Measurements from ENCODE around the gene FGFR3.

Gene FGFR3

DNA sequence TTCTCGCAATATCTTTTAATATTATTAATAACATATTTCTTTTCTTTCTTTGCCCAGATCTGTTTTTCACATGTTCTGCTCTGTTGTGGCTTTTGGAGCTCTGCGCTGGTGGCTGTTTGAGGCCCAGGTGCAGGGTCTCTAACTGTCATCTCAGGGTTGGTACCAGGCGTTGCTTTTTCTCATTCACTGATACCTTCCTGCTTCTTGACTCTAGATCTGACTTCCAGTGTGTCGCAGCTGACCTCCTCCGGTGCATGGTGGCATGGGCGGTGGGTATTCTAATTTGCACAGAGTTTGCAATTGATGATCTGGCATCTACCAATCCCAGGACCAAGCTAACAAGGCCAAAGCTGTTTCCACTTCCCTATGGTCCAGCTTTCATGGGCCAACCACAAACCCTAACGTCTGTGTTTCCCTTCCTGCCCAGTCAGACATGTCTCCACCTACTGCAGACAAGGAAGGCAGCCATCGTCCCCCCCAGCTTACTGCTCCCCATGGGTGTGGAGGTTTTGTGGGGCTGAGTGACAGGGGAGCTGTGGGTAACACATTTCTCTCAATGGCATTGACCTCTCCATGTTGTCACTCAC, 37.6 kb downstream of the FGFR3 start:
- H2AFZ ChIP-seq = no peak overlapping the region
- peaks cover 2% of the 10 kb centered on the region for H3K4me1 ChIP-seq
- H3K27me3 ChIP-seq (ENCODE audit: control insufficient read depth, insufficient read depth, low read length) = no peaks in the 10 kb centered on the region
- no peak overlapping the region for H3K4me2 ChIP-seq (ENCODE audit: low read length)
- H3K9ac ChIP-seq = no peak overlapping the region
- TF ChIP-seq, protein P1, sequence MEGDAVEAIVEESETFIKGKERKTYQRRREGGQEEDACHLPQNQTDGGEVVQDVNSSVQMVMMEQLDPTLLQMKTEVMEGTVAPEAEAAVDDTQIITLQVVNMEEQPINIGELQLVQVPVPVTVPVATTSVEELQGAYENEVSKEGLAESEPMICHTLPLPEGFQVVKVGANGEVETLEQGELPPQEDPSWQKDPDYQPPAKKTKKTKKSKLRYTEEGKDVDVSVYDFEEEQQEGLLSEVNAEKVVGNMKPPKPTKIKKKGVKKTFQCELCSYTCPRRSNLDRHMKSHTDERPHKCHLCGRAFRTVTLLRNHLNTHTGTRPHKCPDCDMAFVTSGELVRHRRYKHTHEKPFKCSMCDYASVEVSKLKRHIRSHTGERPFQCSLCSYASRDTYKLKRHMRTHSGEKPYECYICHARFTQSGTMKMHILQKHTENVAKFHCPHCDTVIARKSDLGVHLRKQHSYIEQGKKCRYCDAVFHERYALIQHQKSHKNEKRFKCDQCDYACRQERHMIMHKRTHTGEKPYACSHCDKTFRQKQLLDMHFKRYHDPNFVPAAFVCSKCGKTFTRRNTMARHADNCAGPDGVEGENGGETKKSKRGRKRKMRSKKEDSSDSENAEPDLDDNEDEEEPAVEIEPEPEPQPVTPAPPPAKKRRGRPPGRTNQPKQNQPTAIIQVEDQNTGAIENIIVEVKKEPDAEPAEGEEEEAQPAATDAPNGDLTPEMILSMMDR (IDR thresholded peaks at IDR 0.05) = no peak
- no peak overlapping the region for H3K4me3 ChIP-seq (ENCODE audit: low read depth, low read length)
- H3K36me3 ChIP-seq (ENCODE audit: control insufficient read depth, insufficient read depth, low read length) = no peaks in the 10 kb centered on the region
- no peaks in the 10 kb centered on the region for H3K79me2 ChIP-seq
- no peak overlapping the region for H3K27ac ChIP-seq
- H3K9me3 ChIP-seq (ENCODE audit: control insufficient read depth, low read length) = no peaks in the 10 kb centered on the region

DNA sequence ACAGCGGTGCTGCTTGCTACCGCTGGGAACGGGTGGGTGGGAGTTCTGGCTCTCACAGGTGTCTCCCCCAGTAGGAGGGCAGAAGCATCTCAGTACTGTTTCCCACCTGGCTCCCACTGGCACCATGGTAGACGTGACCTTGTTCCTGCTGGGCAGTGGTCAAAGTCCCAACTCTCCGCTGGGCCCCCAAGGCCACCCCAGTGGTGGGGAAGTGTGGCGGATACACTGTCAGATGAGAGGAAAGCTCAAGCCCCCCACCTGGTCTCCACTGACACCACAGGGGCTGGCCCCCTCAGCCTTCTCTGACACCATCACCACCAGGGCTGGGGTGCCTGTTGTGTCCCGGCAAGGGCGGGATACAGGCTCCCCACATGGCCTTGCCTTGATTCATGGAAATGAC, 38.2 kb downstream of the FGFR3 start:
- no peaks in the 10 kb centered on the region for H3K79me2 ChIP-seq
- H3K4me1 ChIP-seq = no peaks in the 10 kb centered on the region
- H3K9ac ChIP-seq = no peak overlapping the region
- H2AFZ ChIP-seq = no peak overlapping the region
- H3K4me2 ChIP-seq (ENCODE audit: low read length) = no peak overlapping the region
- no peak overlapping the region for H3K4me3 ChIP-seq (ENCODE audit: low read depth, low read length)
- H3K36me3 ChIP-seq (ENCODE audit: control insufficient read depth, insufficient read depth, low read length) = no peaks in the 10 kb centered on the region
- no peaks in the 10 kb centered on the region for H3K9me3 ChIP-seq (ENCODE audit: control insufficient read depth, low read length)
- H3K27me3 ChIP-seq (ENCODE audit: control insufficient read depth, insufficient read depth, low read length) = no peaks in the 10 kb centered on the region
- TF ChIP-seq, protein P1 (IDR thresholded peaks at IDR 0.05) = no peak
- H3K27ac ChIP-seq = no peak overlapping the region

DNA sequence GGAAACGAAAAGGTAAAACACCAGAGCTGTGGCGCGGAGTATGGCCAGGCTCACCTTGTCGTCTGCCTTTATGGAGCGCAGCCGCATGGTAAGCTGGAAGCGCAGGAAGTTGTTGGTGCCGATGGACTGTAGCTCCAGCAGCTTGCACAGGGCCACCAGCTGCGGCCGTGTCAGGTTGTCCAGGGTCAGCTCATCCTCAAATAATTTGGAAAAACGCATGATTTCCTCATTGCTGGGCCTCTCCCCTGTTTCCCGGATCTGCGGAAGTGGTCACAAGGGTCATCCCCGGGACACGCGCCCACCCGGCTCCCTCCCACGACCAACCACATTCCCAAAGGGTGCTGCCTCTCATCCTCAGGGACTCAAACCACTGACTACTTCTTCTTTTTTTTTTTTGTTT, 39.6 kb downstream of the FGFR3 start:
- Histone ChIP-seq H3K36me3 (ENCODE audit: control insufficient read depth, insufficient read depth, low read length) (no peaks in the 10 kb centered on the region), H3K27ac (no peak overlapping the region), H2AFZ (no peak overlapping the region), H3K4me2 (ENCODE audit: low read length) (no peak overlapping the region), H3K9me3 (ENCODE audit: control insufficient read depth, low read length) (no peaks in the 10 kb centered on the region), H3K27me3 (ENCODE audit: control insufficient read depth, insufficient read depth, low read length) (no peaks in the 10 kb centered on the region), H3K4me1 (no peaks in the 10 kb centered on the region), H3K9ac (no peak overlapping the region), H3K79me2 (no peaks in the 10 kb centered on the region), H3K4me3 (ENCODE audit: low read depth, low read length) (no peak overlapping the region)
- TF ChIP-seq, protein P1 (IDR thresholded peaks at IDR 0.05) = no peak

DNA sequence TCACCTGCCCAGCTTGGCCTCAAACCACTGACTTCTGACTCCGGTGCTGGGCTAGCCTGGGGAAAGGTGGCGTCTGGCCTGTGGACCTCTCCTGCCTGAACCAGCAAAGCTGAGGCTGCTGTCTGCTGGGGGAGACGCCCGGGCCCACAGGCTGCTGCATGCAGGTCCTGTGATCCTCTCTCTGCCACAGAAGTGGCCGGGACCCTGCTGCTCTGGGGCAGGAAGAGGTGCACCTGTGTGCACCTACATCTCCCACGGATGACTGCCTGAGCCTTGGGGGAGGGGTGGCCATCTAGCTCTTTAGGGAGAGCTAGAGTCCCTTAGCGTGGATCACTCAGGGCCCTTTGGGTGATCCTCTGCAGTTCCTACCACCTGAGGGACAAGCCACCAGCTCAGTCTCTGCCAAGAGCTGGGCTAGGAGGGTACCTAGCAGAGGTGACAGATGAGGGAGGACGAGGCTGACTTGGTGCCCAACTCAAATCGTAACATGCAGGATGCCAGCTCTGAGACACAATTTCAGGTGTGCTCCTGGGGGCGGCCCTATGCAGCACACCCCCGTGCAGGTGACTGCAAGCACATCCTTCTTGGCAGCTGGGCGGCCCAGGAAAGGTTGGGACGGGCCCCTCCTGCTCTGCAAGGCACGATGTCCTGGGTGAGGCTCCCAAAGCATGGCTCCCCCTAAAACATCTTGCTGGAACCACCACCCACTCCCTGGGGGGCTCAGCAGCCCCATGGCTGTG, 40.4 kb downstream of the FGFR3 start:
- H3K9ac ChIP-seq = no peak overlapping the region
- no peaks in the 10 kb centered on the region for H3K27me3 ChIP-seq (ENCODE audit: control insufficient read depth, insufficient read depth, low read length)
- H2AFZ ChIP-seq = no peak overlapping the region
- H3K4me2 ChIP-seq (ENCODE audit: low read length) = no peak overlapping the region
- no peaks in the 10 kb centered on the region for H3K4me1 ChIP-seq
- H3K27ac ChIP-seq = no peak overlapping the region
- no peaks in the 10 kb centered on the region for H3K36me3 ChIP-seq (ENCODE audit: control insufficient read depth, insufficient read depth, low read length)
- TF ChIP-seq, protein P1 (IDR thresholded peaks at IDR 0.05) = no peak
- H3K9me3 ChIP-seq (ENCODE audit: control insufficient read depth, low read length) = no peaks in the 10 kb centered on the region
- H3K4me3 ChIP-seq (ENCODE audit: low read depth, low read length) = no peak overlapping the region
- H3K79me2 ChIP-seq = no peaks in the 10 kb centered on the region
